ENCODE measurements around the gene ISG20.

The ISG20 gene

DNA sequence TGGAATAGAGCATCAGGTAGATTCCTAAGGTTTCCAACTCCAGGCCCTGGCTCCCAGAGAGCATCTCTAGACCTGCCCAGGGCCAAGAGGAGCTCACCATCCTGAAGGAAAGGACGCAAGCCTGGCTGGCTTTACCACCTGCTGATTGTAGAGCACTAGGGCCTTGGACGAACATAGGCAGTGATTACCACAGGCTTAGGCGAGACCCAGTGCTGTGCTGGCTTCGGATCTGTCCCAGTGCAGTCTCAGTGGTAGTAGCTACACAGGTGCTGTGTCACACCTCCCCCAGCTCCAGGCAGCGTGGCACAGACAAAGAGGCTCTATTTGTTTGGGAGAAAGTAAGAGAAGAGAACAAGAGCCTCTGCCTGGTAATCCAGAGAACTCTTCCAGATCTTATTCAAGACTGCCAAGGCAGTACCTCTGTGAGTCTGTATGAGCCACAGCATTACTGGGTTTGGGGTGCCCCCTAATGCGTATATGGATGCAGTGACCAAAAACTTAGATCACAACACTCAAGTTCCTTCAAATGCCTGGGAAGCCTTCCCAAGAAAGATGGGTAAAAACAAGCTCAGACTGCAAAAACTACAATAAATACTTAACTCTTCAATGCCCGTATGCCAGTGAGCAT, 25.4 kb downstream of the ISG20 start:
- Histone ChIP-seq H3K36me3 (ENCODE audit: insufficient read depth, low read length) (no peaks in the 10 kb centered on the region), H3K27me3 (ENCODE audit: insufficient read depth, low read length) (no peaks in the 10 kb centered on the region), H3K79me2 (ENCODE audit: control insufficient read depth, insufficient read depth, low read length, unreplicated experiment) (no peaks in the 10 kb centered on the region), H3K27ac (ENCODE audit: low read depth, low read length) (no peak overlapping the region), H3K4me3 (ENCODE audit: low read depth, low read length) (no peak overlapping the region), H3K4me1 (ENCODE audit: control insufficient read depth, insufficient read depth, low read length, unreplicated experiment) (peaks cover 25% of the 10 kb centered on the region), H2AFZ (ENCODE audit: low read length, unreplicated experiment) (no peak overlapping the region)

DNA sequence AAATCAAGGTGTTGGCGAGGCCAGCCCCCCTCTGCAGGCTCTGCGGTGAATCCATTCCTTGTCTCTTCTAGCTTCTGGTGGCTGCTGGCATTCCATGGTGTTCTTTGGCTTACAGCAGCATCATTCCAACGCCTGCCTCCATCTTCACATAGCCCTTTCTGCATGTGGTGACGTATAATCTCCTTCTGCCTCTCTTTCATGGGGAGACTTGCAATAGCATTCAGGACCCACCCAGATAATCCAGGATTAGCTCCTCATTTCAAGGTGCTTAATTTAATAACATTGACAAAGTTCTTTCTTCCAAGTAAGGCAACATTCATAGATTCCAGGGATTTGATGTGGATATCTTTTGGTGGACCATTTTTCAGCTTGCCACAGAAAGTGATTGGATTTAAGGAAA, 35.8 kb downstream of the ISG20 start:
- no peak overlapping the region for H2AFZ ChIP-seq (ENCODE audit: low read length, unreplicated experiment)
- H3K27me3 ChIP-seq (ENCODE audit: insufficient read depth, low read length), result peaks cover 47% of the 10 kb centered on the region
- H3K4me1 ChIP-seq (ENCODE audit: control insufficient read depth, insufficient read depth, low read length, unreplicated experiment), result no peaks in the 10 kb centered on the region

DNA sequence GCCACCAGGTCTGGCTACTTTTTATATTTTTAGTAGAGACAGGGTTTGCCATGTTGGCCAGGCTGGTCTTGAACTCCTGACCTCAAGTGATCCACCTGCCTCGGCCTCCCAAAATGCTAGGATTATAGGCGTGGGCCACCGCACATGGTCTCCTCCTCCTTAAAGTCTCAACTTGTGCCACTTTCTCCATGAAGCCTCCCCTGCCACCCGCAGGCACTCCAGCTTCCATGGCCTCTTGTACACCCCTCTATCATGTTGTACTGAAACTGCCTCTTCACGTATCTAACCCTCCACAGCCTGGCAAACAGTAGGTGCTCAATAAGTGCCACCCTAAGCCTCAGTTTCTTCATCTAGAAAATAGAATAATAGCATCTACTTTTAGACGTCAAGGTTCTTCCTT, 39.9 kb downstream of the ISG20 start:
- no peaks in the 10 kb centered on the region for H3K79me2 ChIP-seq (ENCODE audit: control insufficient read depth, insufficient read depth, low read length, unreplicated experiment)
- no peak overlapping the region for H3K27ac ChIP-seq (ENCODE audit: low read depth, low read length)
- H3K36me3 ChIP-seq (ENCODE audit: insufficient read depth, low read length), result no peaks in the 10 kb centered on the region
- H3K4me3 ChIP-seq (ENCODE audit: low read depth, low read length), result no peak overlapping the region
- H2AFZ ChIP-seq (ENCODE audit: low read length, unreplicated experiment), result no peak overlapping the region
- H3K27me3 ChIP-seq (ENCODE audit: insufficient read depth, low read length), result peaks cover 17% of the 10 kb centered on the region; the same call in 1 of the 2 replicates
- H3K4me1 ChIP-seq (ENCODE audit: control insufficient read depth, insufficient read depth, low read length, unreplicated experiment), result no peaks in the 10 kb centered on the region

More for the DNA sequence above, 35.8 kb downstream of the ISG20 start:
- no peak overlapping the region for H3K27ac ChIP-seq (ENCODE audit: low read depth, low read length)
- no peak overlapping the region for H3K4me3 ChIP-seq (ENCODE audit: low read depth, low read length)
- H3K79me2 ChIP-seq (ENCODE audit: control insufficient read depth, insufficient read depth, low read length, unreplicated experiment), result no peaks in the 10 kb centered on the region
- H3K36me3 ChIP-seq (ENCODE audit: insufficient read depth, low read length), result no peaks in the 10 kb centered on the region

DNA sequence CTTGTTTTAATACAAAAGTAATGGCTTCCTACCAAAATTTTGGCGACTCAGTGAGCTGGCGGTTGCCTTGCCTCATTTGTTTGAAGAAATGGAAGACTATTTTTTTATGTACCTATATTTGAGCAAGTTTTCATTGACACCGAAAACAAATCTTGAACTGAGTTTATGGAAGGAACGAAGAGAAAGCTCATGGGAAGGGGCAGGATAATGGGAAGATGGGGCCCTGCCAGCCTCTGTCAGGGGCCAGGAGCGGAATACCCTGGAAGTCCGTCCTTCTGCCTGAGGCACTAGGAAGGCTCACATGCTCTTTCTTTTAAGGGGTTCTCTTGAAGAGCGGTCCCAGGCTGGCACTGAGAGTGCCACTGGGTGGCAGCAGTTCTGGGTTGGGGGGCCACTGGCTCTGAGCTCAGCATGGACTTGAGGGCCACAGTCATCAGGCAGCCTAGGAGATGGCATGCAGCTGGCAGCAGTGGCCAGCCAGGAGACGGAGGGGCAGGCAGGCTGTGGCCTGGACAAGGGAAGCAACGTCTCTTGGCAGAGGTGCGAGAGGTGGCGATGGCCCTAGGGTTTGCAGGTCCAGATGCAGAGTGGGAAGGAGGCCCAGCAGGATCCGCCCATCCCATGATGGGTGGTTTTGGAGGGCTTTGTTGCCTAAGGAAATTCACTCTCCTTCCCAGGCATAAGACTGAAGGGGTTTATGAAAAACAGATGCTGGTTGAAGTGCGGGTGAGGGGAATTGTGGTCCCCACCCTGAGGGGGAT, 41.6 kb downstream of the ISG20 start:
- Histone ChIP-seq H3K27me3 (ENCODE audit: insufficient read depth, low read length) (peaks cover 17% of the 10 kb centered on the region; the same call in 1 of the 2 replicates), H3K27ac (ENCODE audit: low read depth, low read length) (no peak overlapping the region), H2AFZ (ENCODE audit: low read length, unreplicated experiment) (no peak overlapping the region), H3K4me3 (ENCODE audit: low read depth, low read length) (no peak overlapping the region), H3K4me1 (ENCODE audit: control insufficient read depth, insufficient read depth, low read length, unreplicated experiment) (no peaks in the 10 kb centered on the region), H3K36me3 (ENCODE audit: insufficient read depth, low read length) (no peaks in the 10 kb centered on the region), H3K79me2 (ENCODE audit: control insufficient read depth, insufficient read depth, low read length, unreplicated experiment) (no peaks in the 10 kb centered on the region)

DNA sequence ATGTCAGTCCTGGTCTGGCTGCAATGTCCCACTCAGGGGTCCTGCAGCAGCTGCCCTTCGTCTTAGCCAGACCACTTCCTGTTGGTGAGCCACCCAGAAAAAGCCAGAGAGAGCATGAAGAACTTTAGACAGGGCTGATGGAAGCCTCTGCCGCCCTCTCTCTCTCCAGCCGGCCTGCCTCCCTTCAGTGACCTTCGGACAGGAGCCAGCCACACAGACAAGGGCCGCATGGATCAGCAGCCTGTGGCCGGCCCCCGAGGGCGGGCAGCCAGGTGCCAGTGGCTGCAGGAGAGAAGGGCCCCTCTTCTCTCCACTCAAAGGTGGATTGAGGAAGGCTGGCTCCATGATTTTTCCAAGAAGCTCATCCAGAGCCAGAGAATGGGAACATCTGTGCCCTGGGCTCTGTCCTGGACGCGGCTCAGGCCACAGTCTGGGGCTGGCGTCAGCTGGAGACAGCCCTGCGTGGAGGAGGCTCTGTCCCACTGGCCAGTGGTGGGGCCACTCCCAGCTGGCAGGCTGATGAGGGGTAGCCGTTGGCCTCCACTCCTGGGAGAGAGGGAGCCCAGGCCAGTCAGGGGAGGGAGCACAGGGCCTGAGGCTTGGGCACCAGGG, 42.9 kb downstream of the ISG20 start:
- H3K27ac ChIP-seq (ENCODE audit: low read depth, low read length), result no peak overlapping the region
- H3K79me2 ChIP-seq (ENCODE audit: control insufficient read depth, insufficient read depth, low read length, unreplicated experiment), result no peaks in the 10 kb centered on the region
- H3K4me3 ChIP-seq (ENCODE audit: low read depth, low read length), result no peak overlapping the region
- H2AFZ ChIP-seq (ENCODE audit: low read length, unreplicated experiment), result no peak overlapping the region
- H3K27me3 ChIP-seq (ENCODE audit: insufficient read depth, low read length), result peaks cover 20% of the 10 kb centered on the region; the same call in 1 of the 2 replicates
- H3K4me1 ChIP-seq (ENCODE audit: control insufficient read depth, insufficient read depth, low read length, unreplicated experiment), result no peaks in the 10 kb centered on the region
- no peaks in the 10 kb centered on the region for H3K36me3 ChIP-seq (ENCODE audit: insufficient read depth, low read length)

DNA sequence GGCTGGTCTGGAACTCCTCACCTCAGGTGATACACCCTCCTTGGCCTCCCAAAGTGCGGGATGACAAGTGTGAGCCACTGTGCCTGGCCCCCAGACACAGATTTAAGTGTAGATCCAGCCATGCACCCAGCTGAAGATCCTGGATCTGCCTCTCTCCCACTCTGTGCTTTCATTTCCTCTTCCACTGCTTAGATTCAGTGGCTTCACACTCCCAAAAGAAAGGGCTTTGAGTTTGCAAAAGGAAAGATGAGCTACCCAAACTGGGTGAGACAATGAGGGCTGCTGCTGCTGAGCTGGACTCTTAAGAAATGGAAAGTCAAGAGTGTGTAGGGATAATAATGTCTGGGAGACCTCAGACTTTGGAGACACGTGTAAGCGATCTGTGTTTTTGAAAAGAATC, 45.5 kb downstream of the ISG20 start:
- no peak overlapping the region for H3K27ac ChIP-seq (ENCODE audit: low read depth, low read length)
- H3K79me2 ChIP-seq (ENCODE audit: control insufficient read depth, insufficient read depth, low read length, unreplicated experiment), result no peaks in the 10 kb centered on the region
- H3K36me3 ChIP-seq (ENCODE audit: insufficient read depth, low read length), result no peaks in the 10 kb centered on the region
- no peak overlapping the region for H3K4me3 ChIP-seq (ENCODE audit: low read depth, low read length)
- H3K4me1 ChIP-seq (ENCODE audit: control insufficient read depth, insufficient read depth, low read length, unreplicated experiment), result no peaks in the 10 kb centered on the region
- no peak overlapping the region for H2AFZ ChIP-seq (ENCODE audit: low read length, unreplicated experiment)
- H3K27me3 ChIP-seq (ENCODE audit: insufficient read depth, low read length), result peaks cover 30% of the 10 kb centered on the region

DNA sequence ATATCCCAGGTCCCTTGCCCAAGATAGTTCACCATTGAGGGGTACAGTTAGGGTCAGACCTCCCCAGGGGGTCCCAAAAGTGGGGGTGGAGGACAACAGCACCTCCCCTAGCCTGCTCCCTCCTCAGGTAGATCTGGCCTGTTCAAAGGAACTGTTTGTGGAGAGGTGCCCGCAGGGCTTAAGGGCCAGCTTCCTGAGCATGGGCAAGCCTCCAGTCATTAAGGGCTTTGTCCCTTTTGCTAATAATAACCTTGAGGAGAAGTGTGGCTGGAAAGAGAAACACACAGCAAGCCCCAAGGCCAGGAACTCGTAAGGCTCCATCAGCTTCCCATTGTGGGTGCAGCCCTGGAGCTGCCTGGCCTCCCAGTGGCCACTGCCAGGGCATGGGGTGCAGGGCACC, 47.4 kb downstream of the ISG20 start:
- no peak overlapping the region for H3K27ac ChIP-seq (ENCODE audit: low read depth, low read length)
- no peaks in the 10 kb centered on the region for H3K36me3 ChIP-seq (ENCODE audit: insufficient read depth, low read length)
- H3K27me3 ChIP-seq (ENCODE audit: insufficient read depth, low read length), result peaks cover 46% of the 10 kb centered on the region
- no peak overlapping the region for H3K4me3 ChIP-seq (ENCODE audit: low read depth, low read length)
- H3K79me2 ChIP-seq (ENCODE audit: control insufficient read depth, insufficient read depth, low read length, unreplicated experiment), result no peaks in the 10 kb centered on the region
- no peak overlapping the region for H2AFZ ChIP-seq (ENCODE audit: low read length, unreplicated experiment)
- H3K4me1 ChIP-seq (ENCODE audit: control insufficient read depth, insufficient read depth, low read length, unreplicated experiment), result no peaks in the 10 kb centered on the region

DNA sequence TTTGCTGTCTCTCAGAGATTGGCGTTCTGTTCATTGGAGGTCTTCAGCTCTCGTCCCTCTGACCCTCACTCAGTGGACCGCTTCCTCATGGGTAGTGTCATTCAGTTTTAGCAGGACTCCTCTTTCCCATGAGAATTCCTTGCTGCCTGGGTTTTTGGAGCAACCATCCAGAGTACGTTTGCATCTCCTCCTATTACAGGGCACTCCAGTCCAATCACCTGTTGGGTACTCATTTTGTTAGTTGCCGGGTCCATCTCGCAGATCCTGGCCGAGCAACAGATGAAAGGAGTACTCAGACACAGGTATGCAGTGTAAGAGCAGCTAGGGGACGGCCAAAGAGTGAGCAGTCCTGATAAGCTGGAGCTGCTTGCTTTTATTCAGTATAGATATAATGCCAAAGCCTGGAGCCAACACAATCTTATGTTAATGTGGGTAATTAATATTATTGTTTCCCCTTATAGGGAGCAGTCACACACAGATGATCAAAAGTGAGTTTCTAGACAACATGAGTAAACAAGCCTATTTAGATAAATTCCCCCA, 49.6 kb downstream of the ISG20 start:
- Histone ChIP-seq H2AFZ (ENCODE audit: low read length, unreplicated experiment) (no peak overlapping the region), H3K79me2 (ENCODE audit: control insufficient read depth, insufficient read depth, low read length, unreplicated experiment) (no peaks in the 10 kb centered on the region), H3K36me3 (ENCODE audit: insufficient read depth, low read length) (no peaks in the 10 kb centered on the region), H3K4me1 (ENCODE audit: control insufficient read depth, insufficient read depth, low read length, unreplicated experiment) (no peaks in the 10 kb centered on the region), H3K27me3 (ENCODE audit: insufficient read depth, low read length) (peaks cover 59% of the 10 kb centered on the region), H3K27ac (ENCODE audit: low read depth, low read length) (no peak overlapping the region), H3K4me3 (ENCODE audit: low read depth, low read length) (no peak overlapping the region)

DNA sequence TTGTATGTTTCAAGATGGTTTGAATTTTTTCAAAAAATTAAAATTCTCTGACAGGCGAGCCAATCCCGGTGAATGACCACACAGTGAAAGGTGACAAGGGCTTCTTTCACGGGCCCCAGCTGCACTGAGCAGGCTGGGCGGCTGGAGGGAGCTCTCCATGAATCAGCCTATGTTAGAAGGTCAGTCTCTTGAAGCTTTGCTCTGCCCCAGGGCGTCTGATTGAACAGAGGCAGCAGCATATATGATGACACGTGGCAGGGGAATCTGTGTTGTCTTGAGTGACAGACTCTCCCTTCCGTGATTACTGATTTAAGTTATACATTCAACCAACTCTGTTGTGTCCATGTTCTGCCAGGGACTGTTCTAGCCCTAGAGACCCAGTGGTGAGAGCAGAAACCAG, 51.5 kb downstream of the ISG20 start:
- no peaks in the 10 kb centered on the region for H3K36me3 ChIP-seq (ENCODE audit: insufficient read depth, low read length)
- H2AFZ ChIP-seq (ENCODE audit: low read length, unreplicated experiment), result no peak overlapping the region
- H3K4me1 ChIP-seq (ENCODE audit: control insufficient read depth, insufficient read depth, low read length, unreplicated experiment), result no peaks in the 10 kb centered on the region
- H3K27ac ChIP-seq (ENCODE audit: low read depth, low read length), result no peak overlapping the region
- H3K79me2 ChIP-seq (ENCODE audit: control insufficient read depth, insufficient read depth, low read length, unreplicated experiment), result no peaks in the 10 kb centered on the region
- H3K27me3 ChIP-seq (ENCODE audit: insufficient read depth, low read length), result peaks cover 72% of the 10 kb centered on the region
- H3K4me3 ChIP-seq (ENCODE audit: low read depth, low read length), result no peak overlapping the region

DNA sequence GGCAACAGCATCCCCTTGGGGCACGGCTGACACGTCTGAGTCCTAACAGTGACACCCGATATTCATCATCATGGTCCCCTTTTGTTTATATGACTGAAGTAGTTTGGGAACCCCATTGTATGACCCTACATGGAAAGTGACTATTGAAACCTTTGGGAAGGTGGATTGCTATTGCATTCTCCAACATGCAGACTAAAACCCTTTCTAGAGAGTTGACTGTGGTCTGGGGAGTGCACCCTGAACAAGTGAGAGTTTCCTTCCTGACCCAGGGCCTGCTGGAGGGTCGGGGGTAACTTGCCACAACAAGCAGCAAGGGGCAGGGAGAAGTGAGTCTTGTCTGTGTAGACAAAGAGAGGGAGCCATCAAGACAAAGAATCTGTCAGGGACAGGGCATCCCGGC, 54.4 kb downstream of the ISG20 start:
- Histone ChIP-seq H3K27me3 (ENCODE audit: insufficient read depth, low read length) (peaks cover 84% of the 10 kb centered on the region), H3K27ac (ENCODE audit: low read depth, low read length) (no peak overlapping the region), H3K79me2 (ENCODE audit: control insufficient read depth, insufficient read depth, low read length, unreplicated experiment) (no peaks in the 10 kb centered on the region), H3K4me1 (ENCODE audit: control insufficient read depth, insufficient read depth, low read length, unreplicated experiment) (no peaks in the 10 kb centered on the region), H3K36me3 (ENCODE audit: insufficient read depth, low read length) (no peaks in the 10 kb centered on the region), H2AFZ (ENCODE audit: low read length, unreplicated experiment) (no peak overlapping the region), H3K4me3 (ENCODE audit: low read depth, low read length) (no peak overlapping the region)
